Esophagus squamous epithelium (tissue), 4 donors: ENCODE results near the gene MTM1.

ENCODE experiments used
- POLR2A ChIP-seq, 4 donors: fragments of 450-650 bp; IDR thresholded peaks; one replicate each; pipeline ENCODE4 v1.6.1; 2017; ENCODE audit warnings: antibody characterized with exemption in 4 of 4, mild to moderate bottlenecking in 4 of 4, moderate library complexity in 3 of 4
- TF ChIP-seq, protein P1 (sequence below), 6 experiments: fragments of 450-650 bp in 4 of 6; fragments of 200-600 bp in 2 of 6; sonication (generic) in 2 of 6; IDR thresholded peaks; one replicate each; pipeline ENCODE4 v1.5.1; 2016 to 2019; ENCODE audit warnings: antibody characterized with exemption in 6 of 6, mild to moderate bottlenecking in 4 of 6, moderate library complexity in 4 of 6

DNA sequence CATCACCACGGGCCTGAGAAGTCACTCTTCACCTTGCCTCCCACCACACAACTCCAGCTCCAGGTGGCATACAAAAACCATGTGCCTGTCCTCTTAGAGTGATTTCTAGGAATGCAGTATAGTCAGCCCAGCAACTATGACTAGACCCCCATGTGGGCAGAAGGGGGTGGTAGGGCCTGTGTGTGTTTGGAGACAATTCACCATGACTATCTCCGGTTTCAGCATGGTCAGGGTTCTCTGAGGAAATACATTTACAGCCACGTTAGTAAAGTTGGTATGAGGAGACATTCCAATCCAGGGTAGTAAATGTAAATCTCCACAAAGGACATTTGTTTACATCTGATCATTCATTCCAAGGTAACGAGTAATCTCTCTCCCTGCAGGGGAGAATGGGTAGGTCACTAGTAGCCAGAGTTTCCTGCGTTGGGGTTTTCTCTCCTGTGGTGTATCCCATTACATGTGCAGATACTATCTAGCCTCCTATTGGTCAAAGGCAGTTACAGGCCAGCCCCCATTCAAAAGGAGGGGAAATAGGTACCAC lies 120.6 kb downstream of the MTM1 start:
- TF ChIP-seq, protein P1, sequence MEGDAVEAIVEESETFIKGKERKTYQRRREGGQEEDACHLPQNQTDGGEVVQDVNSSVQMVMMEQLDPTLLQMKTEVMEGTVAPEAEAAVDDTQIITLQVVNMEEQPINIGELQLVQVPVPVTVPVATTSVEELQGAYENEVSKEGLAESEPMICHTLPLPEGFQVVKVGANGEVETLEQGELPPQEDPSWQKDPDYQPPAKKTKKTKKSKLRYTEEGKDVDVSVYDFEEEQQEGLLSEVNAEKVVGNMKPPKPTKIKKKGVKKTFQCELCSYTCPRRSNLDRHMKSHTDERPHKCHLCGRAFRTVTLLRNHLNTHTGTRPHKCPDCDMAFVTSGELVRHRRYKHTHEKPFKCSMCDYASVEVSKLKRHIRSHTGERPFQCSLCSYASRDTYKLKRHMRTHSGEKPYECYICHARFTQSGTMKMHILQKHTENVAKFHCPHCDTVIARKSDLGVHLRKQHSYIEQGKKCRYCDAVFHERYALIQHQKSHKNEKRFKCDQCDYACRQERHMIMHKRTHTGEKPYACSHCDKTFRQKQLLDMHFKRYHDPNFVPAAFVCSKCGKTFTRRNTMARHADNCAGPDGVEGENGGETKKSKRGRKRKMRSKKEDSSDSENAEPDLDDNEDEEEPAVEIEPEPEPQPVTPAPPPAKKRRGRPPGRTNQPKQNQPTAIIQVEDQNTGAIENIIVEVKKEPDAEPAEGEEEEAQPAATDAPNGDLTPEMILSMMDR (IDR thresholded peaks at IDR 0.05) = no peak
- TF ChIP-seq POLR2A (IDR thresholded peaks at IDR 0.05) = no peak
